Endothelial cell (in vitro differentiated cells): ENCODE measurements around the gene FAM111B. TPM values are rescaled to one million over a fixed set of nuclear protein-coding genes. Genes with fewer than 3 reads are reported as not detected.
"Not testable (repeated sequence)": the region's sequence is repeated elsewhere in the genome, so short reads cannot be mapped to it uniquely, and the experiment has no call there.

Source experiments
- DNase-seq: peaks from one replicate; pipeline ENCODE4 v3.0.0; 2021; ENCODE audit warnings: low spot score
- H3K27ac Mint-ChIP-seq: one replicate; pipeline ENCODE4 v1.8.0; 2021; ENCODE audit warnings: mixed read lengths, inconsistent platforms; ENCODE audit not compliant: unreplicated experiment
- H3K27me3 Mint-ChIP-seq: one replicate; pipeline ENCODE4 v1.8.0; 2021; ENCODE audit warnings: mild to moderate bottlenecking, moderate library complexity, mixed read lengths, inconsistent platforms; ENCODE audit not compliant: unreplicated experiment
- H3K36me3 Mint-ChIP-seq: one replicate; pipeline ENCODE4 v1.8.0; 2021; ENCODE audit warnings: mild to moderate bottlenecking, low read depth, mixed read lengths, inconsistent platforms; ENCODE audit not compliant: unreplicated experiment
- H3K4me1 Mint-ChIP-seq: one replicate; pipeline ENCODE4 v1.8.0; 2021; ENCODE audit warnings: mild to moderate bottlenecking, mixed read lengths, inconsistent platforms; ENCODE audit not compliant: unreplicated experiment
- H3K4me3 Mint-ChIP-seq: one replicate; pipeline ENCODE4 v1.8.0; 2021; ENCODE audit warnings: mild to moderate bottlenecking, mixed read lengths, inconsistent platforms; ENCODE audit not compliant: unreplicated experiment
- H3K9me3 Mint-ChIP-seq: one replicate; pipeline ENCODE4 v1.8.0; 2021; ENCODE audit warnings: mixed read lengths, inconsistent platforms; ENCODE audit not compliant: unreplicated experiment
- total RNA-seq: library from RNA; stranded (reverse); fragmentation: NEBNext Ultra II Directional; extraction: Animal tissue kit (Norgen Biotek cat#: 25700); gene quantifications from one replicate; pipeline ENCODE4 v1.2.1, GENCODE V29; 2021; ENCODE audit not compliant: unreplicated experiment
- TF ChIP-seq, protein P1 (sequence below): fragments of 200-600 bp; sonication (generic); IDR thresholded peaks from one replicate; pipeline ENCODE4 v1.5.0; 2021; ENCODE audit warnings: antibody characterized with exemption; ENCODE audit not compliant: unreplicated experiment

The FAM111B gene
- total RNA-seq, 1 donor from 2014 or later = 3.4 TPM

DNA sequence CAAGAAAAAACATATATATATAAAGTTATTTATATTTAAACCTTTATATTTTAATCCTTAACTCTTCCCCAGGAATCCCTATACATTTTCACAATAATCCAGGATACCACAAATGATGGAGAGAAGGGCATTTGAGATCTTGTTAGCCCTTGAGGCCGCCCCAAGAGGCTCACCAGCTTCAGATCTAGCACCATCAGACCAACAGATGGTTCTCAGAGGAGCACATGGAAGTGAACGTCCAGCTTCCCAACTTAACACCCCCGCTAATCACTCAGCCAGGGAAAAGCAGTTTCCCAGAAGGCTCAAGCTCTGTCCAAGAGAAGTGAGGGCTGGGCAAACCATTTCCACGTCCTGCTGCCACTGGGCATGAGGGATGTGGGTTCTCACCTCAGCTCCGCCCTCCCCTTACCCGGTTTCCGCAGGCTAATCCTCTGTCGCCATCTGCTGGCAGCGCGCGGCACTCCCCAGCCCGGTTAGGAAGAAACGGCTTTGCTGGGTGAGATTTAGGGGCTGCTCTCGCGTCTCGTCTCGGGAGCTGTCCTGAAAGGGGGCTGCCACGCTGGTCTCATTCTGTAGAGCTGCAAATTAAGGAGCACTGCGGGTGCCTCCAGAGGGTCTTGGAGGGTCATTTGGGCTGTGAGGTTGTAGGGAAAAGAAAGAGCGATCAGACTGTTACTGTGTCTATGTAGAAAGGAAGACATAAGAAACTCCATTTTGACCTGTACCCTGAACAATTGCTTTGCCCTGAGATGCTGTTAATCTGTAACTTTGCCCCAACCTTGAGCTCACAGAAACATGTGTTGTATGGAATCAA lies 28.8 kb downstream of the FAM111B start:
- Mint-ChIP-seq H3K27ac (no peak overlapping the region), H3K27me3 (peaks cover 3% of the 10 kb centered on the region), H3K4me3 (no peak overlapping the region), H3K36me3 (peaks cover 22% of the 10 kb centered on the region), H3K9me3 (peaks cover 4% of the 10 kb centered on the region), H3K4me1 (no peaks in the 10 kb centered on the region)
- TF ChIP-seq, protein P1, sequence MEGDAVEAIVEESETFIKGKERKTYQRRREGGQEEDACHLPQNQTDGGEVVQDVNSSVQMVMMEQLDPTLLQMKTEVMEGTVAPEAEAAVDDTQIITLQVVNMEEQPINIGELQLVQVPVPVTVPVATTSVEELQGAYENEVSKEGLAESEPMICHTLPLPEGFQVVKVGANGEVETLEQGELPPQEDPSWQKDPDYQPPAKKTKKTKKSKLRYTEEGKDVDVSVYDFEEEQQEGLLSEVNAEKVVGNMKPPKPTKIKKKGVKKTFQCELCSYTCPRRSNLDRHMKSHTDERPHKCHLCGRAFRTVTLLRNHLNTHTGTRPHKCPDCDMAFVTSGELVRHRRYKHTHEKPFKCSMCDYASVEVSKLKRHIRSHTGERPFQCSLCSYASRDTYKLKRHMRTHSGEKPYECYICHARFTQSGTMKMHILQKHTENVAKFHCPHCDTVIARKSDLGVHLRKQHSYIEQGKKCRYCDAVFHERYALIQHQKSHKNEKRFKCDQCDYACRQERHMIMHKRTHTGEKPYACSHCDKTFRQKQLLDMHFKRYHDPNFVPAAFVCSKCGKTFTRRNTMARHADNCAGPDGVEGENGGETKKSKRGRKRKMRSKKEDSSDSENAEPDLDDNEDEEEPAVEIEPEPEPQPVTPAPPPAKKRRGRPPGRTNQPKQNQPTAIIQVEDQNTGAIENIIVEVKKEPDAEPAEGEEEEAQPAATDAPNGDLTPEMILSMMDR = peak; percentile 81
- peak; percentile 93 for DNase-seq

DNA sequence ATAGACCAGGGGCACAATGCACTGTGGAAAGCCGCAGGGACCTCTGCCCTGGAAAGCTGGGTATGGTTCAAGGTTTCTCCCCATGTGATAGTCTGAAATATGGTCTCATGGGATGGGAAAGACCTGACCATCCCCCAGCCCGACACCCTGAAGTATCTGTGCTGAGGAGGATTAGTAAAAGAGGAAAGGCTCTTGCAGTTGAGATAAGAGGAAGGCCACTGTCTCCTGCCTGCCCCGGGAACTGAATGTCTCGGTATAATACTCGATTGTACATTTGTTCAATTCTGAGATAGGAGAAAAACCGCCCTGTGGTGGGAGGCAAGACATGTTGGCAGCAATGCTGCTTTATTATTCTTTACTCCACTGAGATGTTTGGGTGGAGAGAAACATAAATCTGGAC lies 29.5 kb downstream of the FAM111B start:
- not testable (repeated sequence) for DNase-seq, H3K9me3 Mint-ChIP-seq, H3K4me3 Mint-ChIP-seq, H3K27ac Mint-ChIP-seq, H3K4me1 Mint-ChIP-seq, H3K27me3 Mint-ChIP-seq
- peaks cover 16% of the 10 kb centered on the region for H3K36me3 Mint-ChIP-seq

DNA sequence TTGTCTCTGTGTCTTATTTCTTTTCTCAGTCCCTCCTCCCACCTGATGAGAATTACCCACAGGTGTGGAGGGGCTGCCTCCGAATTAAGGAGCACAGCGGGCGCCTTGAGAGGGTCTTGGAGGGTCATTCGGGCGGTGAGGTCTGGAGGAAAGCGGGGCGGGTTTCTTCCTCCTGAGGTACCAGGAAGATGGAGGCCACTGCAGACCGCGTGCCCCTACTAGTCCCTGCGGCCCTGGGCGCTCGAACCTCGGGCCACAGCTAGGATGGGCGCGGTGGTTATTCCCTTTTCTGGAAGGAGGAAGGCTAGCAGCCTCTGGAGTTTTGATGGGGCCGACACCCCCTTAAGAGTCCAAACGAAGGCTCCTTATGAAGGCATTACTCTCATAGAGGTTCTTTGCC lies 30.2 kb downstream of the FAM111B start:
- Mint-ChIP-seq H3K4me1 (peaks cover 4% of the 10 kb centered on the region), H3K9me3 (no peaks in the 10 kb centered on the region), H3K27ac (no peak overlapping the region), H3K36me3 (peaks cover 14% of the 10 kb centered on the region), H3K27me3 (peaks cover 3% of the 10 kb centered on the region), H3K4me3 (no peak overlapping the region)
- TF ChIP-seq, protein P1 = no peak
- DNase-seq = no peak

DNA sequence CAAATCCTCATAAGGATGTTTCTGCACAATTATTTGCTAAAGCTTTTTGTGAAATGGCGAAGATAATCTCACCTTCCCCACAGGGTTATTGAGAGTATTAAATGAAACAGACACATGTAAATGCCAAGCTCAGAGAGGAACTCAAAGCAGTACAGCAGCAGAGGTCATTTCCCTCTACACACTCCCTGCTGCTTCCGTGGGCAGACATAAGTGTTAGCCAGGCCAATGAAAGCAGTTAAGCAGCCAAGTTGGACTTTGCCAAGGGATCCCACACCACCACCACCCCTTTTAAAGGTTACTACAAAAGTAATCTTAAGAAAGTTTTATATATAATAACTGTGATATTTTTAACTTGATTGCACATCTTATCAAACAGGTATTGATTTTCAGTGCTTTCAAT lies 31.6 kb downstream of the FAM111B start:
- peaks cover 3% of the 10 kb centered on the region for H3K27me3 Mint-ChIP-seq
- H3K4me3 Mint-ChIP-seq = no peak overlapping the region
- H3K36me3 Mint-ChIP-seq = peaks cover 6% of the 10 kb centered on the region
- no peak for DNase-seq
- no peaks in the 10 kb centered on the region for H3K9me3 Mint-ChIP-seq
- H3K27ac Mint-ChIP-seq = no peak overlapping the region
- peaks cover 15% of the 10 kb centered on the region for H3K4me1 Mint-ChIP-seq
- TF ChIP-seq, protein P1 = no peak

DNA sequence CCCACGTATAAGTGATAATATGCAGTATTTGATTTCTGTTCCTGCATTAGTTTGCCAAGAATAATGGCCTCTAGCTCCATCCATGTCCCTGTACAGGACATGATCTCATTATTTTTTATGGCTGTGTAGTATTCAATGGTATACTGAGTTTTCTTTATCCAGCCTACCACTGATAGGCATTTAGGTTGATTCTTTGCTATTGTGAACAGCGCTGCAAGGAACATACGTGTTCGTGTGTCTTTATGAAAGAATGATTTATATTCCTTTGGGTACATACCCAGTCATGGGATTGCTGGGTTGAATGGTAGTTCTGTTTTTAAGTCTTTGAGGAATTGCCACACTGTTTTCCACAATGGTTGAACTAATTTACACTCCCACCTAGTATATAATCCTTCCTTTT lies 34.2 kb downstream of the FAM111B start:
- peaks cover 3% of the 10 kb centered on the region for H3K27me3 Mint-ChIP-seq
- DNase-seq = no peak
- H3K9me3 Mint-ChIP-seq = no peaks in the 10 kb centered on the region
- TF ChIP-seq, protein P1 = no peak
- no peak overlapping the region for H3K27ac Mint-ChIP-seq
- peaks cover 22% of the 10 kb centered on the region for H3K4me1 Mint-ChIP-seq
- peaks cover 5% of the 10 kb centered on the region for H3K36me3 Mint-ChIP-seq
- H3K4me3 Mint-ChIP-seq = no peak overlapping the region
